HG03025 (cell line): Measurements from ENCODE around the gene UXS1.

Experiments used
- ATAC-seq: cut with Tn5 transposase; IDR thresholded peaks from one replicate; pipeline ENCODE4 v1.9.1; 2021; ENCODE audit warnings: mild to moderate bottlenecking, moderate library complexity; ENCODE audit not compliant: unreplicated experiment, low FRiP score

UXS1 gene

GRCh38 chr2:106189764-106190468 lies 4.2 kb downstream of the UXS1 start:
- ATAC-seq: no peak

DNA sequence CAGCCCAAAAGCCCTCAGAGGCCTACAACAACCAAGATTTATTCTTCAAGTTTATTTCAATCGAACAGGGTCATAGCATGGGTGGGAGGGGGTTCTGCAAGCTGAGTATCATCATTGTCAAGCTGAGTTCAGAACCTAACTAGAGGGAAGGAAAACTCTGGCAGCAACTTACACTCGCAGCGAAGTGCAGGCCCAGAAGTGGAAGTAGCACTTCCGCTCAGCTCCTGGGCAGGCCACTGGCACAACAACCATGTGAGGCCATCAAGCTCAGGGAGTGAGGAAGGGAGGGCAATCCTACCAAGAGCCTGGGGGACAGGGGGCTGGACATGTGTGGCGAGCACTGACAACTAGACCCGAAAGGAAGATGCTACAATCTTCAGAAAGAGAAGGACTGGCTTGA lies 4.8 kb downstream of the UXS1 start:
- no peak for ATAC-seq

GRCh38 chr2:106187273-106187891 lies 6.7 kb downstream of the UXS1 start:
- ATAC-seq: no peak

- no peak for ATAC-seq
Measured at GRCh38 chr2:106185475-106186184, 8.5 kb downstream of the UXS1 start.

GRCh38 chr2:106184857-106185256 lies 9.2 kb downstream of the UXS1 start:
- no peak for ATAC-seq

- no peak for ATAC-seq
Measured at GRCh38 chr2:106184394-106184793, 9.7 kb downstream of the UXS1 start.

- ATAC-seq: no peak
Measured at GRCh38 chr2:106183101-106183696, 10.9 kb downstream of the UXS1 start.

DNA sequence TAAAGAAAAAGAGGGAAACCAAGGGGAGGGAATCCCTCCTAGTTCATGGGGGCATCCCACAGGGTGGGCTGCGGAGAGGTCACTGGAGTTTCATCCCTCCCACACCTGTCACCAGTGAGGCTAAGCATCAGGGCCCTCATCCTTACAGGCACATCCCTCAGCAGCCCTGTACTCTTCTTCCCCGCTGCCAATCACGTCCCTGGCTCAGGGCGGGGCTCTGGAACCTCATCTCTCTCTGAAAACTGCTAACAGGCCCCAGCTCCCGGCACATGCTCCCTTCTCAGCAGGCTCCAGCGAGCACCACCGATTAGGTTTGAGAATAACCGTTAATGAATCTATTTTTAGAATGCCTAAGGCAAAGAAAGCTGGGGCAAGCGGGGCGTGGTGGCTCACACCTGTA lies 13.0 kb downstream of the UXS1 start:
- no peak for ATAC-seq

GRCh38 chr2:106180602-106181001 lies 13.5 kb downstream of the UXS1 start:
- no peak for ATAC-seq

DNA sequence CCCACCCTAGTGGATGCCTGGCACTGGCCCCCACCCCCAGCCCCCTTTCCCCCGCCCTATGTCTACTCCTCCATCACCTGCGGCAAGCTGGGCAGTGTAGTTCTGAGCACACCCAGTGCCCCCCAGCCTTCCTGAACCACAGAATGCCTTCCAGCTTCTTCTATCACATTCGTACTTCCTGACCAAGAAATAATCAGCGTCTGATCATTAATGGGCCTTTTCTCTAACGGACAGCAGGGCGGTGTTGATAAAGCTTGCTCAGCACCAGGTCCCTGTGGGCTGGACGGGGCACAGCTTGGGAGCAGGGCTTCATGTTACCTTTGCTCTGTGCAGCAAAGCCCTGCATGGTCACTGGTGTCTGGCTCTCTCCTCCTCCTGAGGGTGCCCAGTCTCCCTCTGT lies 15.4 kb downstream of the UXS1 start:
- ATAC-seq: no peak

GRCh38 chr2:106177581-106177980 lies 16.5 kb downstream of the UXS1 start:
- ATAC-seq: no peak

DNA sequence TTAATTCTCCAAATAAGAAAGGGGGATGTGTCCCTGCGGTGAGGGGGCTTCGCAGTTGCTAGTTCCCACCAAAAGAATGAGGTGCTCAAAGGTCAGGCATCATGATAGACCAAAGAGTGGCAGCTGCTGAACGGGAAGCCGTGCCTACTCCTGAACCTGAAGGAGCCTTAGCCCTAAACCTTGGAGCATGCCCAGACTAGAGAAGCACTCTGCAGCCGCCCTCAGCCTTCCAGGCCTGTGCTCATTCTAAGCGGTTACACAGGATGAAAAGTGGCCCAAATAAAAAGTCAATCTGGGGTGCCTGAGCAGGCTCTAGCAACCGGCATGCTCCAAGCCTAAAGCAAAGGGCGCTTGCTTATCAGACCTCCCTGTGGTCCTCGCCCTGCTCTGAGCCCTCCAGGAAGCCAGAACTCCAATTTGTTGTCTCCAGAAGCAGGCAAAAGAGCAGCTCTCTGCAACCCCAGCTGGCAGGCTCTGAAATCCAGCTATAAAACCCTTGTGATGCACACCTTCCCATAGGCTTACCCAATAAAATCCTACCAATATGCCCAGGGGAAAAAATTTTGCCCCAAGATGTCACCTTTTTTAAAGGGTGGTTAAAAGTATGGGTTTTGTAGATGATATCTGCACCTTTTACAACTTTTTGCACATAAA lies 17.5 kb downstream of the UXS1 start:
- ATAC-seq: no peak

DNA sequence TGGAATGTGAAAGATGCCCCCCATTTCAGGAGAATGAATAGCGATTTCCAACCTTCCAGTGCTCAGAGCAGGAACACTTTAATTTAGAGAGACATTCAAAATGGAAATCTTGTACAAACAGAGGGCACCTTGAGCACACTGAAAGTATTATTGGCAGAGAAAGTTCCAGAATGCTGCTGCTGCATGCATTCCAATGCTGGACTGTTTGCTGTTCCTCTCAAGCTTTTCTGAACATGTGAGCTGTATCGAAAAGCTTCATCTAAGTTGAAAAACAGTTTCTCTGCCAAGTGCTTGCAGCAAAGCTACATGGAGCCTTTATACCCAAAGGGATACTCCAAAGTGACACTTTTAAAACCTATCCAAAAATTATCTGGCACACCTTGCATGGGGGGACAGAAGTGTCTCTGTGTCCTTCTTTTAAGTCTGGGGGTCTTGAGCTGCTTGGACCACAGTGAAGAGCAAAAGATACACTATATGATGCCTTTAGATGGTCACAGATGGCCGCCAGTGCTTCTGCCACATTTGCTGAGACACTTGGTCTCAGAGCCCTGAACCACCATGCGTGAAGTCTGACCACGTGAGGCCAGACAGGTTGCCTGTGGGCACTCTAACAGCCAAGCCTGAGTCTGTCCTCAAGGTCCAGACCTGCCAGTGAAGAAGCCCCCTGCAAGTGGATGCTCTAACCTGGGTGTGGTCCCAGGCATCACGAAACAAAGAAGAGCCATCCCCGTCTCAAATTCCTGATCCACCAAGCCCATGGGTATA lies 18.8 kb downstream of the UXS1 start:
- no peak for ATAC-seq

- no peak for ATAC-seq
Measured at GRCh38 chr2:106174056-106174455, 20.0 kb downstream of the UXS1 start.

GRCh38 chr2:106172649-106173048 lies 21.5 kb downstream of the UXS1 start:
- no peak for ATAC-seq

DNA sequence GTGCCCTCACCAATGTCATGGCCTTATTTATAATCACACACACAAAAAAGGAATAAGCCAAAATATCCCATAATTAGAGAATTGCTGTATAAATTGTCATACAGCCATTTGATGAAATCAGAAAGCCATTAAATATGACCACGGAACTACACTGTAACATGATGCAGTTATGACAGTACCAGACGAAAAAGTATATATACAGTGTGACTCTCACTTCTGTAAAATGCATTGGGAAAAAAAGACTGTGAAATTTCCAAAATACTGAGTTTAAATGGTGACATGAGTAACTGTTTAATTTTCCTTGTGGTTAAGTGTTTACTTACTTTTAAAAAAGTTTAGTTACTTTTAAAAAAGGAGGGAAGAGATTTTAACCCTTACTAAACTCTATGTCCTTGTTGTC lies 25.4 kb downstream of the UXS1 start:
- no peak for ATAC-seq

DNA sequence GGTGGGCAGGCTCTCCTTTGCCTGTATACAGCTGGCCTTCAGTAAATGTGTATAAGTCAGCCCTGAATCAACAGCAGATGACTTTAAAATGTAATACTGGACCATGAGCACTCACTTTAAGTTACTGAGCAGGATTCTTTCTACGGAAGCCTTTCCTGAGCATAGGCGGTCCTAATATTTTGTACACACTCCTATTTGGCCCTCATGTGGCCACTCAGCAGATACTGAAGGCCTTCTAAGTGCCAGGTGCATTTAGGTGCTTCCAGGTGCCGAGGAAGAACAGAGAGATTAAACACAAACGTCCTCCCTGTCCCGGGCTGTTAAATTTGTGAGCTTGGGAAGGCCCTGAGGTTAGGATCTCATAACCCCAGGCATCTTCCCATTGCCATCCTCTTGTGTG lies 27.0 kb downstream of the UXS1 start:
- no peak for ATAC-seq

DNA sequence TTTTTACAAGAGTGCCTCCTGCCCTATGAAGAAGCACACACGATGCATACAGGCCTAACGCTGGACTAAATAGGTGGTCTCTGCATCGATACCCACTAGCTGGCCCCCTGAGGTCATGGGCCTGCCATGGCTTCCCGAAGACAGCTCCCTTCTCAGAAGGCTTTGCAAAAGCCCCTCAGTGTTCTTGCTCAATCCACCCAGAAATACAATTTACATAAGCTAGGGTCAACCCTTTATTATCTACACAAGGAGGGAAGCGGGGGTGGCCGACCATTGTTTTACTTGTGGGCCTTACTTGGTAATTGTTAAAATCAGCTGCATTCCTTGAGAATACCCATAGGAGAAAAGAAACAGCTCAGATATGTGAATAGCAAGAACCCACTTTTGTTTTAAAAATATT lies 28.5 kb downstream of the UXS1 start:
- no peak for ATAC-seq

GRCh38 chr2:106165029-106165428 lies 29.1 kb downstream of the UXS1 start:
- ATAC-seq: no peak

- no peak for ATAC-seq
Measured at GRCh38 chr2:106163948-106164545, 30.1 kb downstream of the UXS1 start.
